HG03460 (cell line): Measurements from ENCODE around the gene MACROD2.

ENCODE experiments used
- ATAC-seq: cut with Tn5 transposase; IDR thresholded peaks from one replicate; pipeline ENCODE4 v1.9.1; 2021; ENCODE audit not compliant: unreplicated experiment

Gene MACROD2

GRCh38 chr20:14885661-14886060 is 890.3 kb downstream of the MACROD2 start:
- ATAC-seq, result no peak

GRCh38 chr20:14888134-14888533 is 892.8 kb downstream of the MACROD2 start:
- no peak for ATAC-seq

DNA sequence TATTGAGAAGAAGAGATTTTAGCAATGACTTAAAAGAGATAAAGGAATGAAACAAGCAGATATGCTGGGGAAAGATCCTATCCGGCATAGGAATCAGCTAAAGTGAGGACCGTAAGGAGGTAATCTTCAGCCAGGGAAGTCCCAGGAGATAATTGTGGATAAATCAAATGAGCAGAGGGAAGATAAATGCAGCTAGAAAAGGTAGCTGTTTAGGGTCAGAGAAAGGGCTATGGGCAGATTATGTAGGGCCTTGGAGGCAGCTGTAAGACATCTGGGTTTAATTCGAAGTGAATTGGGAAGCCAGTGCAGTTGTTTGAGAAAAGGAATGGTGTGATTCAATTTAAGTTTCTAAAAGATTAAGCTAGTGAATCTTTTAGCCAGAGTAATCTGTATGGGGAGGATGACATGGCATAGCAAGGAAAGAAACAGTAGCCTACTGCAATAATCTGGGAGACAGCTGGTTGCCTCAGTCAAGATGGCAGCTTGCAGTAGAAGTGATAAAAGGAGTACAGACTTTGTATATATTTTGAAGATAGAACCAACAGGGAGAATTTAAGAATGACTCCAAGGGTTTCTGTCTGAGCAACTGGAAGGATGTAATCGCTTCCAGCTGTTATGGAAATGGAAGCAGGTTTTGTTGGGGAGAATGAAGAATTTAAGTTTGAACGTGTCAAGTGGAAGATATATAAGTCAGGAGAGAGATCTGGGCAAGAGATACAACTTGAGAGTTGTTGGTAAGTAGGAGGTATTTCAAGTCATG is 894.4 kb downstream of the MACROD2 start:
- no peak for ATAC-seq

DNA sequence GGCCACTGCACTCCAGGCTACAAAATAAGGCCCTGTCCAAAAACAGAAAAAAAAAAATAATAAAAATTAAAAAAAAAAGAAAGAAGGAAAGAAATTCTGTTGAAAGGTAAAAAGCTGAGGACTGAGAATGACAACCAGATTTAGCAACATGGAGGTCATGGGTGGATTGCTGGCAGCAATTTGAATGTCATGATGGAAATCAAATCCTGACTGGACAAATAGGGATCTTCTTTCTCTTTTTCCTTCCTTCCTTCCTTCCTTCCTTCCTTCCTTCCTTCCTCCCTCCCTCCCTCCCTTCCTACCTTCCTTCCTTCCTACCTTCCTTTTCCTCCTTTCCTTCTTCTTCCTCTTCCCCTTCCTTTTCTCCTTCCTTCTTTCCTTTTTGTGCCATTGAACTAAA is 895.4 kb downstream of the MACROD2 start:
- no peak for ATAC-seq

- ATAC-seq, result no peak
Observed at GRCh38 chr20:14892782-14893181, 897.5 kb downstream of the MACROD2 start.

GRCh38 chr20:14896569-14896968 is 901.3 kb downstream of the MACROD2 start:
- ATAC-seq, result no peak

DNA sequence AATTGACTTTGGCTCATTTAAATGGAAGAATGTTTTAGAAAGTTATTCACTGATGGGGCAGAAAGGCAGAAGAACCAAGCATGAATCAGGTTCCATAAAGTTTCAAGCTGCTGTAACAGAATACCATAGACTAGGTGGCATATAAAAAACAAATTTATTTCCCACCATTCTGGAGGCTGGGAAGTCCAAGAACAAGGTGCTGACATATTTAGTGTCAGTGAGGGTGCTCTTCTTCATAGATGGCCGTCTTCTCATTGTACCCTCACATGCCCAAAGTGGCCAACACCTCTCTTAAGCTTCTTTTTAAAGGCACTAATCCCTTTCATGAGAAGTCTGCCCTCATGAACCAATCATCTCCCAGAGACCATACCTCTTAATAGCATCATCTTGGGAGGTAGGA is 902.3 kb downstream of the MACROD2 start:
- ATAC-seq, result no peak

GRCh38 chr20:14902432-14903089 is 907.2 kb downstream of the MACROD2 start:
- ATAC-seq, result peak; percentile 98

DNA sequence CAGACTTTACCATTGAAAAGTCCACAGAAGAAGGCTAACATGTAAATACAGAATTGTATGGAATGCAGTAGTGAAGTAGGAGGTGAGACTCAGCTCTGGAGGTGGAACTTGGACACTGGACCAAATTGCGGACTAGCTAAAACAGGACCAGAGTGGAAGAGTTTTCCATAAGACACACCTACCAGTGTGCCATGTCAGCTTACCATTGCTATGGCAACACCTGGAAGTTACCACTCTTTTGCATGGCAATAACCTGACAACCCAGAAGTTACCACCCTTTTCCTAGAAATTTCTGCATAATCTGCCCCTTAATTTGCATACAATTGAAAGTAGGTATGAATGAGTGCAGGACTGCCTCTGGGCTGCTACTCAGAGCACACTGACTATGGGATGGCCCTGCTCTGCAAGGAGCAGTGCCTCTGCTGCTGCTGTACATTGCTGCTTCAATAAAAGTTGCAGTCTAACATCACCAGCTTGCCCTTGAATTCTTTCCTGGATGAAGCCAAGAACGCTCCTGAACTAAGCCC is 911.7 kb downstream of the MACROD2 start:
- no peak for ATAC-seq

GRCh38 chr20:14910126-14910525 is 914.8 kb downstream of the MACROD2 start:
- no peak for ATAC-seq

DNA sequence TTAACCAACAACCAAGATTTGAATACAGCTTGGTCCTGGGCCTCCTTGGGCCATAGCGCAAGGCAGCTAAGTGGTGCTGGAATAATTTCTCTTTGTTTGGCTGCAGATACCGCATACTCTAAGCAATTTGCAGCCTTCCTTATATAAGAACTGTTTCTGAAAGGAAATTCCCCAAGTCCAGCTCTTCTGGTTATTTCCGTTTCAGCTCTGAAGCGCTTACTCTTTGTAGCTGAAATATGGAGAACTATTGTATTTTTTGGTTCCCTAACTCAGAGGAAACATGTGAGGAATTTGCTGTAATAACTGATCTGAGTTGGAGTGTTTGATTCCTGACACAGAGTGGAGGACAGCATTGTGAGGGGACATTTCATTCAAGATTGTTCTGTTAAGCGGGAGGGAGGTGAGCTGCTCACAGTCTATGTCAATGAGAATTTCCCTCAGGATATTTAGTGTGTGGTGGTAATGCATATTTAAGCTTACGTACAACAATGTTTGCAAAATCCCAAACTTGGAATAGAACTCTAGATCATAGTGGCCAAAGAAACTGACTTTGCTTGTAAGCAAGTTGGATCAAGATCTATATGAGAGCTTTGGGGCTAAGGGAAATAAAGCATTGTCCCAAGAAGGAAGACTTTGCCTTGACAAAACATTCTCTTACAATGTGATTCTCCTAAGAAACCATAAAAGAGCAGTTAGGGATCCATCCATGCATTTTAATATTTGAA is 918.7 kb downstream of the MACROD2 start:
- no peak for ATAC-seq

- no peak for ATAC-seq
Observed at GRCh38 chr20:14914633-14915032, 919.3 kb downstream of the MACROD2 start.

GRCh38 chr20:14915356-14915755 is 920.0 kb downstream of the MACROD2 start:
- ATAC-seq, result no peak

DNA sequence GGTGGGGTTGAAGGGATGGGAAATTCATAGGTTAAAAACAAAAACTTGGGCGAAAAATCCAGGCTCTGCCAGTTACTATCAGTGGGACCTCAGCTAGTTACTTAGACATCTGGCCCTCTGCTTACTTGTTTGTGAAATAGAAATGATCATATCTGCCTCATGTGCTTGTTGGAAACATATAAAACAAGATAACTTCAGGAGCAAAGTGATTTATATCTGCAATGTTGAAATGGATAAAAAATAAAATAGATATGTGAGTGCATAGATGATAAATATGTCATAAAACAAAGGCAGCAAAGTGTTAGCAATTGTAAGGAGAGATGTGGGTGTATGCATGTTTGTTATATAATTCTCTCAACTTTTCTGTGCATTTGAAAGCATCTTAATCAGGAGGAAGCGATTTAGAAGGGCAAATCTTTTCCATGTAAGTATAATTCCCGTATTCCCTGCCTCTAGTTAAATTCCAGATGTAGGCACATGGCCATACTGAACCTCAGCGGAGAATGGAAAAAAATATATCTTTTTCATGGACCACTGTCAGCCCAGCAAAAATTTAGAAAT is 921.1 kb downstream of the MACROD2 start:
- ATAC-seq, result no peak

DNA sequence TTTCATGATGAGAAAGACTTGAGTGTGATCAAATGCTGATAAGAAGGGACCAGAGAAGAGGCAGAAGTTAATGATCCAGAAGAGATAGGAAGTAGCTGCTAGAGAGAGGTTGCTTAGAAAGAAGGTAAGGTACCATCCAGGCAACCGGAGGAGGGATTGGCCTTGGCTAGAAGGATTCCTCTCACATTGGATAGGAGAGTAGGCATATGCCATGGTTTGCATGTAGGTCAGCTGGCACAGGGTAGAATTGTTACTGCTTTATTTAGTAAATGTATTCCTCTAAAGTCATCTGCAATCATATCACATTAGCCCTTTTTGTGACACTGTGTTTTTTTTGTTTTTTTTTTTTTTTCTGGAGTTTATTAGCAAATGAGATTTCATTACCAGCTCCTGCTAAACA is 923.0 kb downstream of the MACROD2 start:
- no peak for ATAC-seq

DNA sequence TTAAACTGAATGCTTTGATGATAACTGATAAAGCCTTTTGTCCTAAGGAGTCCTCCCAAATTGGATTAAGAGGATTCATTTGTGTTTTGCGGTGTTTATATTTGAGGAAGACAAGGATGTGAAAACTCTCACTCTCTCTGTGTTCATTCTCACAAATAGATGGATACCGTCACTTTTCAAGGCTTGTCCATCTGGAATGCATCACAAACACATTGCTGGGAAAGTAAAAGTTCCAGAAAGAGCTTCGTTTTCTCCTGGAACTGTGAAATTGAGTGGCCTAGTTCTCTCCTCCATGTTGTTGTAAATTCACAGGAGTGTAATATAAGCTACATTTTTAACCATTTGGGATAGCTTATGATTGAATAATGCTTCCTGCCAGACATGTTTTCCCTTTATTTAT is 923.7 kb downstream of the MACROD2 start:
- no peak for ATAC-seq

DNA sequence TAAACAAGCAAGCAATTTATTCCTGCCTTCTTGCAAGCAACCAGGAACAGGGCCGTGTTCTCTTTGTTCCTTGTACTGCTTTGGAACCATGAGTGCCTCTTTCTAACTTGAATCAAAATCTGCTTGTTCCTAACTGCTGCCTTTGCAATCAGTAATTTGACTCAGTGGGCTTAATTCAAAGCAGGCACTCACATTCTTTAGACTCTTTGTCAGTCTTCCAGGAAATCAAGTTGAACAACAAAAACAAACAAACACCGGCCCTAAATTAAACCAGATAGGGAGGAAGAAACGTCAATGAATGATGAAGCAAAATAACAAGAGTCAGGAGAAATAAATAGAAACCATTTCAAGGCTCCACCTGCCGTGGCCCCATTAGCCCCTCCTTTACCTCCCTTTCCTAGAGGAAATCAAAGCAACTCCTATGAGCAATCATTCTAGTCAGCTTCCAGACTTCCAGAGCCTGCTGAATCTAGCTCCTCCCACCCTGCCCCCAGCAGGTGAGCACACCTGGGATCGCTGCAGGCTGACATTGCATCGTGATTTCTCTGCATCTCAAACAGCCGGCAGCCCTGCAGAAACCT is 924.3 kb downstream of the MACROD2 start:
- no peak for ATAC-seq

DNA sequence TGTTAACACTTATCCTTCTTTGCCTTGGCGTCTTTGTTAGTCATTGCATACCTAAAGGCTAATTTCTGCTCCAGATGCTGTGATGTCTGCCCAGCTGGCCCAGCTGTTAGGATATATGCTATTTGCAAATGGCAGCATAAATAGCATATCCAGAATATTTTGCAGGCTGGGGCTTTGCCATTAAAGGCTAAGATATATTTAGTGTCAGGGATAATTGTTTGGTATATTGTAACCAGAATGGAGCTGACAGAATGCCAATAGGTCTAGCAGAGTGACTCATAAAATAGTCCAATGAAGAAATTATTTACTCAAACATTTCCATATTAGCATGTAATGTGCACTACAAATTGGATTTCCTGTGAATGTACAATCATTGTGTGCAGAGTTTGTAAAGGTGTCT is 926.2 kb downstream of the MACROD2 start:
- ATAC-seq, result no peak

- no peak for ATAC-seq
Observed at GRCh38 chr20:14922503-14923267, 927.4 kb downstream of the MACROD2 start.

DNA sequence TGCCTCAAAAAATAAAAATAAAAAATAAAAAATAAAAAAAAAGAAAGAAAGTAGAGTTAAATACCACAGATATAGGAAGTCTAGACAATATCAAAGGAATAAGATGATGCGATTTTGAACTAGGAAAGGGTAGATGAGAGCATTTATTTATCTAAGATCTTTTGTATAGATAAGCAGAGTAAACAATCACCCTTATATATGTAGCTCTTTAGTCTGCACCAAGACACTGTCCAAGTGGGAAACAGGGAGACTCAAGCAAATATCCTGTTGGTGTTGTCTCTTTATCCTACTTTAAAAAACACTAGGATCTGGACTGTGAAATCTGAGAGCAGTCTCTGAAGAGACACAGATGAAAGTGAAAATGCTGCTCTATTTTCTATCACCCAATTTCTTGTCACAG is 929.1 kb downstream of the MACROD2 start:
- no peak for ATAC-seq
